NCI-H2196 treated with DMSO at 0.1 percent for 48 hours (cell line): ENCODE results near the gene ANKRD27.

Source experiments
- DNase-seq: peaks from one replicate; lab custom pipeline; 2025; ENCODE audit not compliant: unreplicated experiment; lab: John Stamatoyannopoulos, UW

ANKRD27 gene

DNA sequence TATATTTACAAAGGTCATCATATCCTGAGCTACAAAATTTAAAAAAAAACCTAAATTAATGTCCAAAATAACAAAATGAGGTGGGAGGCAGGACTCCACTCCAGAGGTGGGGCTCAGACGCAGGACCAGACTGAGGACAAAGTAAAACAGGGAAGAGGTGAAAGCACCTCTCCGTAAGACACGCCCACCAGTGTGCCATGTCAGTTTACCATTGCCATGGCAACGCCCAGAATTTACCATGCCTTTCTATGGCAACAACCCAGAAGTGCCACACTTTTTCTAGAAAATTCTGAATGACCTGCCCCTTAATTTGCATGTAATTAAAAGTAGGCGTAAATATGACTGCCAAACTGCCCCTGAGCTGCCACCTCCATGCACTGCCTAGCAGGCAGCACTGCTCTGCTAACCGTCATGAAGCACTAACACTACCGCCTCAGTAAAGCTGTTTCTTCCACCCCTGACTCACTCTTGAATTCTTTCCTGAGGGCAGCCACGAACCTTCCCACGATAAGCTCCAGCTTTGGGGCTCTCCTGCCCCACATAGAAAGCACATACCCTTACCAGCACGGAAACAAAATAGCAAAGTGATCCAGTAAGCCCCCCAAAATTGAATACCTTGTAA lies 116.3 kb downstream of the ANKRD27 start:
- DNase-seq = no peak

- no peak for DNase-seq
Measured at GRCh38 chr19:32555786-32556185, 119.2 kb downstream of the ANKRD27 start.

DNA sequence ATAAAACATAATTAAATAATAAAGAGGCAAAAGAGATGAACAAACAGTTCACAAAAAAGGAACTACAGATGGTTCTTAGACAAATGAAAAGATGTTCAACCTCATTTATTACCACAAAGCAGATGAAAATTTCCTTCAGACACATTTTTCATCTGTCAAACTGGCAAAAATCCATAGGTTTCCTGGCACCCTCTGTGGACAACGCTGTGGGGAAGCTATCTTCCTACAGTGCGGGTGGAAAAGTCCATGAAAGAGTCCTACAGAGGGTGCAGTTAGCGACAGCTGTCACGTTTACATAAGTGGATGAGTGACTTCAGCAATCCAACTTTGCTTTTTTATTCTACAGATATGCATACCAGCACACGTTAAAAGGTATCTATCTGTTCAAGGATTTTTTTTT lies 124.3 kb downstream of the ANKRD27 start:
- no peak for DNase-seq
